ENCODE results near the gene PLGRKT.

GRCh38 chr9:5315187-5315923 is 122.4 kb downstream of the PLGRKT start:
- TF ChIP-seq CTCF (conservative IDR thresholded peaks at IDR 0.05; ENCODE audit: low read depth, low read length) (no peak), EZH2phosphoT487 (IDR thresholded peaks at IDR 0.05; ENCODE audit: borderline replicate concordance, low read length) (no peak), EZH2 (IDR thresholded peaks at IDR 0.05; ENCODE audit: low read length, unreplicated experiment) (no peak)
